DND-41 (cell line): ENCODE results near the gene PTPRR.

Experiments used
- EZH2 ChIP-seq: IDR thresholded peaks from 3 replicates; pipeline ENCODE4 v1.6.1; 2012; ENCODE audit warnings: borderline replicate concordance, low read depth, mild to moderate bottlenecking, moderate library complexity, low read length, inconsistent platforms; ENCODE audit not compliant: severe bottlenecking
- TF ChIP-seq, protein P1 (sequence below): IDR thresholded peaks from 2 replicates; pipeline ENCODE4 v1.5.1; 2012; ENCODE audit warnings: borderline replicate concordance, low read length, moderate library complexity, mild to moderate bottlenecking; ENCODE audit not compliant: poor library complexity, severe bottlenecking; ENCODE audit errors: extremely low read depth

- TF ChIP-seq, protein P1, sequence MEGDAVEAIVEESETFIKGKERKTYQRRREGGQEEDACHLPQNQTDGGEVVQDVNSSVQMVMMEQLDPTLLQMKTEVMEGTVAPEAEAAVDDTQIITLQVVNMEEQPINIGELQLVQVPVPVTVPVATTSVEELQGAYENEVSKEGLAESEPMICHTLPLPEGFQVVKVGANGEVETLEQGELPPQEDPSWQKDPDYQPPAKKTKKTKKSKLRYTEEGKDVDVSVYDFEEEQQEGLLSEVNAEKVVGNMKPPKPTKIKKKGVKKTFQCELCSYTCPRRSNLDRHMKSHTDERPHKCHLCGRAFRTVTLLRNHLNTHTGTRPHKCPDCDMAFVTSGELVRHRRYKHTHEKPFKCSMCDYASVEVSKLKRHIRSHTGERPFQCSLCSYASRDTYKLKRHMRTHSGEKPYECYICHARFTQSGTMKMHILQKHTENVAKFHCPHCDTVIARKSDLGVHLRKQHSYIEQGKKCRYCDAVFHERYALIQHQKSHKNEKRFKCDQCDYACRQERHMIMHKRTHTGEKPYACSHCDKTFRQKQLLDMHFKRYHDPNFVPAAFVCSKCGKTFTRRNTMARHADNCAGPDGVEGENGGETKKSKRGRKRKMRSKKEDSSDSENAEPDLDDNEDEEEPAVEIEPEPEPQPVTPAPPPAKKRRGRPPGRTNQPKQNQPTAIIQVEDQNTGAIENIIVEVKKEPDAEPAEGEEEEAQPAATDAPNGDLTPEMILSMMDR: no peak
- TF ChIP-seq EZH2: no peak
Observed at GRCh38 chr12:70657616-70658286, 262.8 kb downstream of the PTPRR start.
